Endothelial cell of umbilical vein (primary cell): Measurements from ENCODE around the gene CGRRF1.

Source experiments
- POLR2AphosphoS5 ChIP-seq: IDR thresholded peaks from 2 replicates; pipeline ENCODE4 v1.6.1; 2012; ENCODE audit warnings: low read depth, mild to moderate bottlenecking, control low read depth, low read length, moderate library complexity; ENCODE audit not compliant: insufficient read depth
- TF ChIP-seq, protein P1 (sequence below), 2 donors: IDR thresholded peaks; 1 replicate in 1 of 2; 2 replicates in 1 of 2; pipeline ENCODE4 v1.5.1; 2011; ENCODE audit warnings: low read length in 2 of 2, mild to moderate bottlenecking in 2 of 2, moderate library complexity in 2 of 2, control low read depth in 1 of 2, inconsistent platforms in 1 of 2, low read depth in 1 of 2; ENCODE audit not compliant: insufficient read depth in 1 of 2; ENCODE audit errors: extremely low read depth in 1 of 2

DNA sequence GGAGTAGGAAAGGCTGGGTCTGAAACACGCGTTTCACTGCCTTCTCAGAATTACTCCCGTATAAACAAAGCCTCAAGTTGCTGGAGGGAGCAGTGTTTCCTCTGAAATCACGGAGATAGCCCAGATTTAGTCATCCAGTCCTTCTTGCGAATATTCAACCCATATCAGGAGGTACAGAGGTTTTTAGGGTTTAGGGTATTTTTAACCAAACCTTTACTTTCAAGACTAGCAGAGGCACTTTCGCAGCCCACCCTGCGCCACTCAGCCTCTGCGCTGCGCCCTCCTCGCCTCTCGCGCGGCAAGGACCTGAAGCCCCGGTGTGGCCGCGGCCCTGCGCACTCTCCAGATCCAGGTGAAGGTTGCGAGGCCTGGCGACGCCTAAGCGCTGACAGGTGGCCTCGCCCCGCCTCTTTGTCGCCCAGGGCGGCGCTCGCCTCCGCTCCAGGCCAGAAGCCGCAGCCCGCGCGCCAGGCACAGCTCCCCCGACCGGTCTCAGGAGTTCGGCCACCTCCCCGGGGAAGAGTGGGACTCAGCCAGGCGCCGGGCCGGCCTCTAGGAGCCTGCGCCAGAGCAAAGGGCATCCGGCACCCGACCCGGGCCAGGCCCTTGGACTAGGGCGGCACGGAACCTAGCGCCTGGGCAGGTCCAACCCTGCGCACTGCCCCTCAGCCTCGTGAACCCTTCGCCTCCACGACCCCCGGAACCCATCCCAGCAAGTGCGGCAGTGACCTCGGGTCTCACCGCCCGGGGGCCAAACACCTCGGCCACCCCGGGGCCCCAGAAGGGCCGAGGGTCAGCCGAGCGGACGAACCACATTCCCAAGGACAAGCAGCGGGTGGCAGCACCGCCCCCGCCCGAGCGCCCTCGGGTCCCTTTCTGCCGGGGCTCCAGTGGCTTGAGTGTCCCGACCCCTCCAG is 55.4 kb downstream of the CGRRF1 start:
- TF ChIP-seq, protein P1, sequence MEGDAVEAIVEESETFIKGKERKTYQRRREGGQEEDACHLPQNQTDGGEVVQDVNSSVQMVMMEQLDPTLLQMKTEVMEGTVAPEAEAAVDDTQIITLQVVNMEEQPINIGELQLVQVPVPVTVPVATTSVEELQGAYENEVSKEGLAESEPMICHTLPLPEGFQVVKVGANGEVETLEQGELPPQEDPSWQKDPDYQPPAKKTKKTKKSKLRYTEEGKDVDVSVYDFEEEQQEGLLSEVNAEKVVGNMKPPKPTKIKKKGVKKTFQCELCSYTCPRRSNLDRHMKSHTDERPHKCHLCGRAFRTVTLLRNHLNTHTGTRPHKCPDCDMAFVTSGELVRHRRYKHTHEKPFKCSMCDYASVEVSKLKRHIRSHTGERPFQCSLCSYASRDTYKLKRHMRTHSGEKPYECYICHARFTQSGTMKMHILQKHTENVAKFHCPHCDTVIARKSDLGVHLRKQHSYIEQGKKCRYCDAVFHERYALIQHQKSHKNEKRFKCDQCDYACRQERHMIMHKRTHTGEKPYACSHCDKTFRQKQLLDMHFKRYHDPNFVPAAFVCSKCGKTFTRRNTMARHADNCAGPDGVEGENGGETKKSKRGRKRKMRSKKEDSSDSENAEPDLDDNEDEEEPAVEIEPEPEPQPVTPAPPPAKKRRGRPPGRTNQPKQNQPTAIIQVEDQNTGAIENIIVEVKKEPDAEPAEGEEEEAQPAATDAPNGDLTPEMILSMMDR (IDR thresholded peaks at IDR 0.05; ENCODE audit: extremely low read depth in 1 of 2, insufficient read depth in 1 of 2, low read depth in 1 of 2, low read length in 2 of 2), result peak in 1 of 2 donors; percentile 23
- TF ChIP-seq POLR2AphosphoS5, result no peak
